Cardiac muscle cell (in vitro differentiated cells and primary cell): Measurements from ENCODE around the gene ARID2. TPM values are rescaled to one million over a fixed set of nuclear protein-coding genes. Genes with fewer than 3 reads are reported as not detected.

Experiments
- DNase-seq, 2 donors: peaks; one replicate each; pipeline versions ENCODE4 v3.0.0 to v3.0.0-alpha.2; 2010 to 2017; ENCODE audit warnings: low read depth in 1 of 2, low spot score in 1 of 2
- H3K27ac ChIP-seq: fragments of 200-600 bp; sonication (generic); 2 replicates; pipeline ENCODE4 v1.5.1; 2016
- H3K27me3 ChIP-seq: fragments of 200-600 bp; sonication (generic); 2 replicates; pipeline ENCODE4 v1.6.0; 2016; ENCODE audit warnings: control low read depth
- H3K36me3 ChIP-seq: fragments of 200-600 bp; sonication (generic); 2 replicates; pipeline ENCODE4 v1.5.1; 2016; ENCODE audit warnings: control low read depth
- H3K4me1 ChIP-seq: fragments of 200-600 bp; sonication (generic); 2 replicates; pipeline ENCODE4 v1.8.1; 2017; ENCODE audit warnings: low read depth, mild to moderate bottlenecking, mixed run types
- H3K4me3 ChIP-seq: fragments of 200-600 bp; sonication (generic); 2 replicates; pipeline ENCODE4 v1.5.1; 2016; ENCODE audit warnings: mild to moderate bottlenecking
- H3K9me3 ChIP-seq: fragments of 200-600 bp; sonication (generic); 2 replicates; pipeline ENCODE4 v1.5.1; 2017; ENCODE audit warnings: low read depth, mild to moderate bottlenecking, control low read depth
- CTCF ChIP-seq: IDR thresholded peaks from 2 replicates; pipeline ENCODE4 v1.5.1; 2012; ENCODE audit warnings: low read depth, mild to moderate bottlenecking, low read length
- polyA plus RNA-seq: library from polyadenylated mRNA; unstranded; fragments of >200 nt; fragmentation: Nextera tagmentation; extraction: Ambion mirVana; gene quantifications from 2 replicates; pipeline ENCODE4 v1.2.1, GENCODE V29; 2016
- total RNA-seq: library from RNA; depleted of rRNA; stranded (reverse); fragments of >200 nt; gene quantifications from 2 replicates; pipeline ENCODE4 v1.2.3, GENCODE V29; 2016

ARID2 gene
- total and polyA plus RNA-seq, 2 experiments from 2014 or later, result 17.3 to 40.3 TPM

- no peaks in the 10 kb centered on the region for H3K4me1 ChIP-seq
- no peaks in the 10 kb centered on the region for H3K9me3 ChIP-seq
- TF ChIP-seq CTCF, result no peak
- H3K36me3 ChIP-seq, result no peaks in the 10 kb centered on the region
- no peak for DNase-seq
- no peak overlapping the region for H3K4me3 ChIP-seq
- no peak overlapping the region for H3K27ac ChIP-seq
- H3K27me3 ChIP-seq, result no peaks in the 10 kb centered on the region
Measured at GRCh38 chr12:45697371-45697770, 32.1 kb upstream of the ARID2 start.

- no peaks in the 10 kb centered on the region for H3K27me3 ChIP-seq
- H3K4me1 ChIP-seq, result peaks cover 25% of the 10 kb centered on the region
- H3K9me3 ChIP-seq, result no peaks in the 10 kb centered on the region
- no peaks in the 10 kb centered on the region for H3K36me3 ChIP-seq
- H3K27ac ChIP-seq, result no peak overlapping the region
- no peak for DNase-seq
- no peak for TF ChIP-seq CTCF
- no peak overlapping the region for H3K4me3 ChIP-seq
Measured at GRCh38 chr12:45701296-45701695, 28.2 kb upstream of the ARID2 start.

- TF ChIP-seq CTCF, result no peak
- Histone ChIP-seq H3K9me3 (no peaks in the 10 kb centered on the region), H3K27ac (no peak overlapping the region), H3K36me3 (no peaks in the 10 kb centered on the region), H3K27me3 (no peaks in the 10 kb centered on the region), H3K4me3 (no peak overlapping the region), H3K4me1 (peaks cover 35% of the 10 kb centered on the region)
- no peak for DNase-seq
Measured at GRCh38 chr12:45703942-45704341, 25.6 kb upstream of the ARID2 start.

- Histone ChIP-seq H3K27ac (peak overlapping the region; percentile 84), H3K4me1 (peaks cover 35% of the 10 kb centered on the region), H3K9me3 (no peaks in the 10 kb centered on the region), H3K27me3 (no peaks in the 10 kb centered on the region), H3K36me3 (no peaks in the 10 kb centered on the region), H3K4me3 (no peak overlapping the region)
- peak in 1 of 2 donors; percentile 10 for DNase-seq
- no peak for TF ChIP-seq CTCF
Measured at GRCh38 chr12:45704968-45705367, 24.5 kb upstream of the ARID2 start.

- Histone ChIP-seq H3K4me1 (peaks cover 35% of the 10 kb centered on the region), H3K36me3 (no peaks in the 10 kb centered on the region), H3K4me3 (no peak overlapping the region), H3K27me3 (no peaks in the 10 kb centered on the region), H3K27ac (peak overlapping the region; percentile 84), H3K9me3 (no peaks in the 10 kb centered on the region)
- TF ChIP-seq CTCF, result no peak
- peak in 1 of 2 donors; percentile 61 for DNase-seq
Measured at GRCh38 chr12:45705404-45705803, 24.1 kb upstream of the ARID2 start.
